ENCODE results near the gene PTPRG. TPM values are rescaled to one million over a fixed set of nuclear protein-coding genes. Genes with fewer than 3 reads are reported as not detected.

Gene PTPRG
- polyA plus RNA-seq, 3 donors: not detected

GRCh38 chr3:62044874-62045411 is 483.6 kb downstream of the PTPRG start:
- DNase-seq: no peak
- 100% methylated on average over 1 of the region's 5 CpGs for WGBS (ENCODE audit: insufficient coverage)
- Histone ChIP-seq H3K9me3 (replicated peaks in 1 of 2; ENCODE audit: control insufficient read depth in 1 of 2, insufficient read depth in 1 of 2, low read length in 2 of 2) (no peaks in the 10 kb centered on the region), H3K27me3 (ENCODE audit: control insufficient read depth in 2 of 2, insufficient read depth in 2 of 2, low read length in 2 of 2) (no peaks in the 10 kb centered on the region), H3K36me3 (replicated peaks in 1 of 2; ENCODE audit: control insufficient read depth in 1 of 2, insufficient read depth in 2 of 2, low read length in 2 of 2) (no peaks in the 10 kb centered on the region), H3K27ac (ENCODE audit: low read depth in 1 of 2, low read length in 2 of 2) (no peak overlapping the region), H3K4me3 (replicated peaks in 1 of 3; ENCODE audit: low read depth in 2 of 3, low read length in 3 of 3) (no peak overlapping the region), H4K20me1 (ENCODE audit: insufficient read depth, low read length) (no peaks in the 10 kb centered on the region), H3K9ac (ENCODE audit: insufficient read depth, low read length, poor library complexity, severe bottlenecking) (no peak overlapping the region), H3K4me1 (ENCODE audit: control insufficient read depth in 1 of 2, insufficient read depth in 2 of 2, low read length in 2 of 2) (no peaks in the 10 kb centered on the region), H2AFZ (ENCODE audit: insufficient read depth, low read depth, low read length, poor library complexity, severe bottlenecking) (no peak overlapping the region), H3K4me2 (replicated peaks; ENCODE audit: extremely low read depth, low read length, poor library complexity, severe bottlenecking) (no peak overlapping the region), H3K79me2 (ENCODE audit: insufficient read depth, low read length) (no peaks in the 10 kb centered on the region)
- Mint-ChIP-seq H3K27ac (no peak overlapping the region), H3K4me1 (no peaks in the 10 kb centered on the region), H3K27me3 (ENCODE audit: low read depth in 3 of 3) (no peaks in the 10 kb centered on the region), H3K9me3 (peaks cover 0 to 5% (median 0%) of the 10 kb centered on the region in 7 donors), H3K36me3 (no peaks in the 10 kb centered on the region), H3K4me3 (no peak overlapping the region)
- no peak for TF ChIP-seq CTCF (IDR thresholded peaks at IDR 0.05)
- intact Hi-C loops (cut with micrococcal nuclease): no loop called here

GRCh38 chr3:62046326-62046725 is 485.0 kb downstream of the PTPRG start:
- no peaks in the 10 kb centered on the region for H3K79me2 ChIP-seq (ENCODE audit: insufficient read depth, low read length)
- no peaks in the 10 kb centered on the region for H4K20me1 ChIP-seq (ENCODE audit: insufficient read depth, low read length)
- H3K4me3 Mint-ChIP-seq: no peak overlapping the region
- H3K27me3 Mint-ChIP-seq (ENCODE audit: low read depth in 3 of 3): no peaks in the 10 kb centered on the region
- no peaks in the 10 kb centered on the region for H3K4me1 Mint-ChIP-seq
- H3K36me3 Mint-ChIP-seq: no peaks in the 10 kb centered on the region
- no peaks in the 10 kb centered on the region for H3K9me3 ChIP-seq (replicated peaks in 1 of 2; ENCODE audit: control insufficient read depth in 1 of 2, insufficient read depth in 1 of 2, low read length in 2 of 2)
- H3K9me3 Mint-ChIP-seq: peaks cover 0 to 5% (median 0%) of the 10 kb centered on the region in 7 donors
- H3K27ac Mint-ChIP-seq: no peak overlapping the region
- no peaks in the 10 kb centered on the region for H3K27me3 ChIP-seq (ENCODE audit: control insufficient read depth in 2 of 2, insufficient read depth in 2 of 2, low read length in 2 of 2)
- DNase-seq: no peak
- TF ChIP-seq CTCF (IDR thresholded peaks at IDR 0.05): no peak
- H2AFZ ChIP-seq (ENCODE audit: insufficient read depth, low read depth, low read length, poor library complexity, severe bottlenecking): no peak overlapping the region
- H3K9ac ChIP-seq (ENCODE audit: insufficient read depth, low read length, poor library complexity, severe bottlenecking): no peak overlapping the region
- intact Hi-C loops (cut with micrococcal nuclease): no loop called here
- H3K4me2 ChIP-seq (replicated peaks; ENCODE audit: extremely low read depth, low read length, poor library complexity, severe bottlenecking): no peak overlapping the region
- no peak overlapping the region for H3K27ac ChIP-seq (ENCODE audit: low read depth in 1 of 2, low read length in 2 of 2)
- H3K4me1 ChIP-seq (ENCODE audit: control insufficient read depth in 1 of 2, insufficient read depth in 2 of 2, low read length in 2 of 2): no peaks in the 10 kb centered on the region
- H3K36me3 ChIP-seq (replicated peaks in 1 of 2; ENCODE audit: control insufficient read depth in 1 of 2, insufficient read depth in 2 of 2, low read length in 2 of 2): no peaks in the 10 kb centered on the region
- no peak overlapping the region for H3K4me3 ChIP-seq (replicated peaks in 1 of 3; ENCODE audit: low read depth in 2 of 3, low read length in 3 of 3)
